GM12878 (cell line): ENCODE data around the gene CNNM4. TPM values are rescaled to one million over a fixed set of nuclear protein-coding genes. Genes with fewer than 3 reads are reported as not detected.

Source experiments
- ASH2L ChIP-seq: fragments of 300-600, 200-600 bp; sonication (generic); IDR thresholded peaks from 2 replicates; pipeline ENCODE4 v1.6.1; 2017; ENCODE audit warnings: low read depth, mild to moderate bottlenecking, borderline replicate concordance
- CBFB ChIP-seq: IDR thresholded peaks from 2 replicates; pipeline ENCODE4 v1.6.1; 2016; ENCODE audit warnings: antibody characterized with exemption, low read depth
- CTCF ChIP-seq, 3 experiments: IDR thresholded peaks in 2 of 3; conservative IDR thresholded peaks in 1 of 3; 2 replicates each; pipeline ENCODE4 v1.5.1; 2011; ENCODE audit warnings: low read depth in 3 of 3, low read length in 3 of 3, mild to moderate bottlenecking in 3 of 3, control low read depth in 2 of 3, moderate library complexity in 2 of 3, inconsistent platforms in 1 of 3, mixed read lengths in 1 of 3; ENCODE audit not compliant: control insufficient read depth in 2 of 3, insufficient read depth in 1 of 3; ENCODE audit errors: extremely low read depth in 1 of 3
- DPF2 ChIP-seq: fragments of 450-650 bp; IDR thresholded peaks from 2 replicates; pipeline ENCODE4 v1.6.1; 2017; ENCODE audit warnings: mild to moderate bottlenecking
- ETV6 ChIP-seq, 2 experiments: fragments of 450-650 bp in 1 of 2; IDR thresholded peaks in 1 of 2; conservative IDR thresholded peaks in 1 of 2; 2 replicates each; pipeline ENCODE4 v1.6.1; 2014; ENCODE audit warnings: antibody characterized with exemption in 1 of 2, borderline replicate concordance in 1 of 2, low read depth in 1 of 2, mild to moderate bottlenecking in 1 of 2, moderate library complexity in 1 of 2
- GABPA ChIP-seq: IDR thresholded peaks from 2 replicates; pipeline ENCODE4 v1.6.1; 2014; ENCODE audit warnings: antibody characterized with exemption, low read depth, mild to moderate bottlenecking, inconsistent platforms
- IRF4 ChIP-seq: IDR thresholded peaks from 2 replicates; pipeline ENCODE4 v1.6.1; 2011; ENCODE audit warnings: low read depth, low read length
- JUNB ChIP-seq: IDR thresholded peaks from 2 replicates; pipeline ENCODE4 v1.6.1; 2016; ENCODE audit warnings: antibody characterized with exemption, mild to moderate bottlenecking
- RAD21 ChIP-seq: IDR thresholded peaks from 2 replicates; pipeline ENCODE4 v1.6.1; 2011; ENCODE audit warnings: mild to moderate bottlenecking, low read depth, low read length, moderate library complexity; ENCODE audit not compliant: insufficient read depth
- RELB ChIP-seq: fragments of 450-650 bp; IDR thresholded peaks from 2 replicates; pipeline ENCODE4 v1.6.1; 2017; ENCODE audit warnings: low read depth, mild to moderate bottlenecking, moderate library complexity
- SIN3A ChIP-seq: IDR thresholded peaks from 2 replicates; pipeline ENCODE4 v1.6.1; 2012; ENCODE audit warnings: low read depth, low read length, improper control_type of control experiment
- SREBF1 ChIP-seq: IDR thresholded peaks from 2 replicates; pipeline ENCODE4 v1.6.1; 2012; ENCODE audit warnings: mild to moderate bottlenecking, low read length
- YY1 ChIP-seq: IDR thresholded peaks from 2 replicates; pipeline ENCODE4 v1.6.1; 2011; ENCODE audit warnings: low read depth, mild to moderate bottlenecking, low read length
- polyA plus RNA-seq, 11 experiments: library from polyadenylated mRNA; depleted of rRNA in 4 of 11; unstranded in 6 of 11; stranded (reverse) in 5 of 11; fragments of >200 nt; fragmentation: Nextera tagmentation in 4 of 11; fragmentation: Illumina TruSeq in 1 of 11; extraction: Ambion mirVana in 4 of 11; extraction: Trizol in 1 of 11; gene quantifications; 1 replicate in 1 of 11; 2 replicates in 10 of 11; pipeline versions ENCODE4 v1.2.1 to v1.2.3, GENCODE V29; 2011 to 2016; ENCODE audit warnings: inconsistent platforms in 2 of 11, missing spikeins in 2 of 11, low read depth in 1 of 11
- total RNA-seq, 4 experiments: library from RNA; depleted of rRNA in 3 of 4; stranded (reverse); fragments of >200 nt in 3 of 4; fragmentation: Illumina TruSeq in 1 of 4; extraction: Trizol in 1 of 4; gene quantifications; 2 replicates each; pipeline versions ENCODE4 v1.2.1 to v1.2.3, GENCODE V29; 2013 to 2021
- TF ChIP-seq, protein P1 (sequence below): fragments of 450-650 bp; IDR thresholded peaks from 2 replicates; pipeline ENCODE4 v1.6.1; 2017; ENCODE audit warnings: borderline replicate concordance
- TF ChIP-seq, protein P2 (sequence below): fragments of 450-650 bp; IDR thresholded peaks from 2 replicates; pipeline ENCODE4 v1.6.1; 2017; ENCODE audit warnings: mild to moderate bottlenecking
- TF ChIP-seq, protein P3 (sequence below): fragments of 450-650 bp; IDR thresholded peaks from 2 replicates; pipeline ENCODE4 v1.6.1; 2017; ENCODE audit warnings: mild to moderate bottlenecking, moderate library complexity

The CNNM4 gene
- total and polyA plus RNA-seq, 10 of the 15 experiments (the other 5 are each of a cell fraction or from before 2014, with no cell fraction given): 2.4 to 13.8 (median 8.1) TPM

- TF ChIP-seq RELB (no peak; the same call in 1 of the 2 replicates), JUNB (no peak), CTCF (IDR thresholded peaks at IDR 0.05 in 2 of 3, conservative IDR thresholded peaks at IDR 0.05 in 1 of 3; ENCODE audit: control insufficient read depth in 2 of 3, extremely low read depth in 1 of 3, insufficient read depth in 1 of 3, low read depth in 3 of 3, low read length in 3 of 3) (peak; percentile 62 to 80 (median 67)), CBFB (no peak), YY1 (peak; percentile 41; the same call in 1 of the 2 replicates), DPF2 (no peak), RAD21 (peak; percentile 46), IRF4 (no peak), SREBF1 (no peak), GABPA (no peak), ASH2L (no peak), SIN3A (0 out of 2 replicates have a peak, but pooled peaks have one; percentile 22), ETV6 (conservative IDR thresholded peaks at IDR 0.05 in 1 of 2, IDR thresholded peaks at IDR 0.05 in 1 of 2; ENCODE audit: borderline replicate concordance in 1 of 2, low read depth in 1 of 2) (no peak)
- TF ChIP-seq, protein P1, sequence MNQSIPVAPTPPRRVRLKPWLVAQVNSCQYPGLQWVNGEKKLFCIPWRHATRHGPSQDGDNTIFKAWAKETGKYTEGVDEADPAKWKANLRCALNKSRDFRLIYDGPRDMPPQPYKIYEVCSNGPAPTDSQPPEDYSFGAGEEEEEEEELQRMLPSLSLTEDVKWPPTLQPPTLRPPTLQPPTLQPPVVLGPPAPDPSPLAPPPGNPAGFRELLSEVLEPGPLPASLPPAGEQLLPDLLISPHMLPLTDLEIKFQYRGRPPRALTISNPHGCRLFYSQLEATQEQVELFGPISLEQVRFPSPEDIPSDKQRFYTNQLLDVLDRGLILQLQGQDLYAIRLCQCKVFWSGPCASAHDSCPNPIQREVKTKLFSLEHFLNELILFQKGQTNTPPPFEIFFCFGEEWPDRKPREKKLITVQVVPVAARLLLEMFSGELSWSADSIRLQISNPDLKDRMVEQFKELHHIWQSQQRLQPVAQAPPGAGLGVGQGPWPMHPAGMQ: no peak
- TF ChIP-seq, protein P2, sequence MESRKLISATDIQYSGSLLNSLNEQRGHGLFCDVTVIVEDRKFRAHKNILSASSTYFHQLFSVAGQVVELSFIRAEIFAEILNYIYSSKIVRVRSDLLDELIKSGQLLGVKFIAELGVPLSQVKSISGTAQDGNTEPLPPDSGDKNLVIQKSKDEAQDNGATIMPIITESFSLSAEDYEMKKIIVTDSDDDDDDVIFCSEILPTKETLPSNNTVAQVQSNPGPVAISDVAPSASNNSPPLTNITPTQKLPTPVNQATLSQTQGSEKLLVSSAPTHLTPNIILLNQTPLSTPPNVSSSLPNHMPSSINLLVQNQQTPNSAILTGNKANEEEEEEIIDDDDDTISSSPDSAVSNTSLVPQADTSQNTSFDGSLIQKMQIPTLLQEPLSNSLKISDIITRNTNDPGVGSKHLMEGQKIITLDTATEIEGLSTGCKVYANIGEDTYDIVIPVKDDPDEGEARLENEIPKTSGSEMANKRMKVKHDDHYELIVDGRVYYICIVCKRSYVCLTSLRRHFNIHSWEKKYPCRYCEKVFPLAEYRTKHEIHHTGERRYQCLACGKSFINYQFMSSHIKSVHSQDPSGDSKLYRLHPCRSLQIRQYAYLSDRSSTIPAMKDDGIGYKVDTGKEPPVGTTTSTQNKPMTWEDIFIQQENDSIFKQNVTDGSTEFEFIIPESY: no peak
- TF ChIP-seq, protein P3, sequence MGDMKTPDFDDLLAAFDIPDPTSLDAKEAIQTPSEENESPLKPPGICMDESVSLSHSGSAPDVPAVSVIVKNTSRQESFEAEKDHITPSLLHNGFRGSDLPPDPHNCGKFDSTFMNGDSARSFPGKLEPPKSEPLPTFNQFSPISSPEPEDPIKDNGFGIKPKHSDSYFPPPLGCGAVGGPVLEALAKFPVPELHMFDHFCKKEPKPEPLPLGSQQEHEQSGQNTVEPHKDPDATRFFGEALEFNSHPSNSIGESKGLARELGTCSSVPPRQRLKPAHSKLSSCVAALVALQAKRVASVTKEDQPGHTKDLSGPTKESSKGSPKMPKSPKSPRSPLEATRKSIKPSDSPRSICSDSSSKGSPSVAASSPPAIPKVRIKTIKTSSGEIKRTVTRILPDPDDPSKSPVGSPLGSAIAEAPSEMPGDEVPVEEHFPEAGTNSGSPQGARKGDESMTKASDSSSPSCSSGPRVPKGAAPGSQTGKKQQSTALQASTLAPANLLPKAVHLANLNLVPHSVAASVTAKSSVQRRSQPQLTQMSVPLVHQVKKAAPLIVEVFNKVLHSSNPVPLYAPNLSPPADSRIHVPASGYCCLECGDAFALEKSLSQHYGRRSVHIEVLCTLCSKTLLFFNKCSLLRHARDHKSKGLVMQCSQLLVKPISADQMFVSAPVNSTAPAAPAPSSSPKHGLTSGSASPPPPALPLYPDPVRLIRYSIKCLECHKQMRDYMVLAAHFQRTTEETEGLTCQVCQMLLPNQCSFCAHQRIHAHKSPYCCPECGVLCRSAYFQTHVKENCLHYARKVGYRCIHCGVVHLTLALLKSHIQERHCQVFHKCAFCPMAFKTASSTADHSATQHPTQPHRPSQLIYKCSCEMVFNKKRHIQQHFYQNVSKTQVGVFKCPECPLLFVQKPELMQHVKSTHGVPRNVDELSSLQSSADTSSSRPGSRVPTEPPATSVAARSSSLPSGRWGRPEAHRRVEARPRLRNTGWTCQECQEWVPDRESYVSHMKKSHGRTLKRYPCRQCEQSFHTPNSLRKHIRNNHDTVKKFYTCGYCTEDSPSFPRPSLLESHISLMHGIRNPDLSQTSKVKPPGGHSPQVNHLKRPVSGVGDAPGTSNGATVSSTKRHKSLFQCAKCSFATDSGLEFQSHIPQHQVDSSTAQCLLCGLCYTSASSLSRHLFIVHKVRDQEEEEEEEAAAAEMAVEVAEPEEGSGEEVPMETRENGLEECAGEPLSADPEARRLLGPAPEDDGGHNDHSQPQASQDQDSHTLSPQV: no peak
Measured at GRCh38 chr2:96763511-96764252, 3.0 kb downstream of the CNNM4 start (continued).
